GM21717 (cell line): ENCODE data around the gene UMAD1.

Experiments used
- ATAC-seq: cut with Tn5 transposase; IDR thresholded peaks from one replicate; pipeline ENCODE4 v1.9.1; 2021; ENCODE audit warnings: mild to moderate bottlenecking, moderate library complexity; ENCODE audit not compliant: unreplicated experiment

Gene UMAD1

GRCh38 chr7:7640221-7641128 lies at the start of gene UMAD1:
Gene UMAD1 (plus strand): TSS chr7:7640752. CDS start chr7:7673372, 32,620 bp downstream.
- peak; percentile 99 for ATAC-seq

GRCh38 chr7:7595451-7595850 lies 45.1 kb upstream of the UMAD1 start:
- no peak for ATAC-seq

- no peak for ATAC-seq
Observed at GRCh38 chr7:7596176-7596575, 44.4 kb upstream of the UMAD1 start.

- ATAC-seq: no peak
Observed at GRCh38 chr7:7607010-7607409, 33.5 kb upstream of the UMAD1 start.

- ATAC-seq: no peak
Observed at GRCh38 chr7:7609330-7609729, 31.2 kb upstream of the UMAD1 start.

GRCh38 chr7:7612519-7612918 lies 28.0 kb upstream of the UMAD1 start:
- no peak for ATAC-seq

GRCh38 chr7:7613210-7613609 lies 27.3 kb upstream of the UMAD1 start:
- ATAC-seq: no peak

- no peak for ATAC-seq
Observed at GRCh38 chr7:7614018-7614741, 26.4 kb upstream of the UMAD1 start.

- ATAC-seq: no peak
Observed at GRCh38 chr7:7617550-7617949, 23.0 kb upstream of the UMAD1 start.

- ATAC-seq: no peak
Observed at GRCh38 chr7:7618410-7618809, 22.1 kb upstream of the UMAD1 start.

GRCh38 chr7:7620236-7620635 lies 20.3 kb upstream of the UMAD1 start:
- ATAC-seq: no peak

GRCh38 chr7:7620644-7621210 lies 19.8 kb upstream of the UMAD1 start:
- no peak for ATAC-seq

GRCh38 chr7:7628476-7628875 lies 12.1 kb upstream of the UMAD1 start:
- no peak for ATAC-seq

- no peak for ATAC-seq
Observed at GRCh38 chr7:7630626-7631329, 9.8 kb upstream of the UMAD1 start.

- ATAC-seq: no peak
Observed at GRCh38 chr7:7639421-7639820, 1.1 kb upstream of the UMAD1 start.

- ATAC-seq: no peak
Observed at GRCh38 chr7:7639847-7640220, 718 bp upstream of the UMAD1 start.

- peak; percentile 12 for ATAC-seq
Observed at GRCh38 chr7:7641129-7641663, 644 bp downstream of the UMAD1 start.

- ATAC-seq: no peak
Observed at GRCh38 chr7:7642081-7642480, 1.5 kb downstream of the UMAD1 start.

- ATAC-seq: no peak
Observed at GRCh38 chr7:7647495-7648036, 7.0 kb downstream of the UMAD1 start.

- no peak for ATAC-seq
Observed at GRCh38 chr7:7650682-7651206, 10.2 kb downstream of the UMAD1 start.
